Measurements from ENCODE around the gene MTREX.

- TF ChIP-seq CTCF (conservative IDR thresholded peaks at IDR 0.05), result no peak
- TF ChIP-seq ZFX (IDR thresholded peaks at IDR 0.05), result no peak
These were observed 30.4 kb downstream of the MTREX start for GRCh38 chr5:55338092-55338613.

All from C4-2B (cell line).